ENCODE measurements around the gene WDR64. TPM values are rescaled to one million over a fixed set of nuclear protein-coding genes. Genes with fewer than 3 reads are reported as not detected.
"Not testable (repeated sequence)": the region's sequence is repeated elsewhere in the genome, so short reads cannot be mapped to it uniquely, and the experiment has no call there.

The WDR64 gene
- total and polyA plus RNA-seq, 11 donors, result not detected

GRCh38 chr1:241654019-241654418, 1.9 kb downstream of the WDR64 start:
- Histone ChIP-seq H3K9me3 (peaks cover 0 to 3% (median 0%) of the 10 kb centered on the region in 12 donors), H3K4me1 (no peaks in the 10 kb centered on the region), H3K27me3 (peaks cover 0 to 4% (median 0%) of the 10 kb centered on the region in 9 donors), H3K4me3 (no peak overlapping the region), H3K36me3 (no peaks in the 10 kb centered on the region), H3K27ac (no peak overlapping the region)
- WGBS, 4 donors, result 42 to 56% (median 52%) methylated on average over 1 of the region's 1 CpG
- intact Hi-C loops (cut with DNase I), result no loop called here
- DNase-seq (no peak), ATAC-seq (no peak)
- no peak for TF ChIP-seq CTCF (IDR thresholded peaks at IDR 0.05)
- TF ChIP-seq POLR2A (IDR thresholded peaks at IDR 0.05), result no peak

DNA sequence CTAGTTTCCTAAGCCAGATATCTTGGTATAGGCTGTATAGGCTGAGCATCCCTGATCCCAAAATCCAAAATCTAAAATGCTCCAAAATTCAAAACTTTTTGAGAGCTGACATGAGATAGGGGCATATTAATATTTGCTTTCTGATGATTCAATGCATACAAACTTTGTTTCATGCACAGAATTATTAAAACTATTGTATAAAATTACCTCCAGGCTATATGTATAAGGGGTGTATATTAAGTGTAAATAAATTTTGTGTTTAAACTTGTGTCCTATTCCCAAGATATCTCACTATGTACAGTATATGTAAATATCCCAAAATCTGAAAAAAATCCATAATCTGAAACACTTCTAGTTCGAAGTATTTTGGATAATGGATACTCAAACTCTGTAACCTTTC, 2.6 kb downstream of the WDR64 start:
- peaks cover 0 to 4% (median 0%) of the 10 kb centered on the region in 9 donors for H3K27me3 ChIP-seq
- no peaks in the 10 kb centered on the region for H3K4me1 ChIP-seq
- DNase-seq, result no peak
- WGBS, 4 donors, result 82 to 94% (median 85%) methylated on average over 1 of the region's 1 CpG
- H3K4me3 ChIP-seq, result no peak overlapping the region
- H3K36me3 ChIP-seq, result no peaks in the 10 kb centered on the region
- intact Hi-C loops (cut with DNase I), result no loop called here
- H3K27ac ChIP-seq, result no peak overlapping the region
- H3K9me3 ChIP-seq, result no peaks in the 10 kb centered on the region
- no peak for ATAC-seq
- no peak for TF ChIP-seq CTCF (IDR thresholded peaks at IDR 0.05)
- no peak for TF ChIP-seq POLR2A (IDR thresholded peaks at IDR 0.05)

GRCh38 chr1:241658081-241658793, 6.2 kb downstream of the WDR64 start:
- Histone ChIP-seq H3K9me3 (no peaks in the 10 kb centered on the region), H3K4me1 (no peaks in the 10 kb centered on the region), H3K27ac (no peak overlapping the region), H3K4me3 (no peak overlapping the region), H3K36me3 (no peaks in the 10 kb centered on the region), H3K27me3 (no peaks in the 10 kb centered on the region)
- WGBS, 4 donors, result 81 to 89% (median 85%) methylated on average over 3 of the region's 3 CpGs
- ATAC-seq (no peak), DNase-seq (no peak)
- TF ChIP-seq CTCF (IDR thresholded peaks at IDR 0.05) (no peak), POLR2A (IDR thresholded peaks at IDR 0.05) (no peak)
- intact Hi-C loops (cut with DNase I), result no loop called here

DNA sequence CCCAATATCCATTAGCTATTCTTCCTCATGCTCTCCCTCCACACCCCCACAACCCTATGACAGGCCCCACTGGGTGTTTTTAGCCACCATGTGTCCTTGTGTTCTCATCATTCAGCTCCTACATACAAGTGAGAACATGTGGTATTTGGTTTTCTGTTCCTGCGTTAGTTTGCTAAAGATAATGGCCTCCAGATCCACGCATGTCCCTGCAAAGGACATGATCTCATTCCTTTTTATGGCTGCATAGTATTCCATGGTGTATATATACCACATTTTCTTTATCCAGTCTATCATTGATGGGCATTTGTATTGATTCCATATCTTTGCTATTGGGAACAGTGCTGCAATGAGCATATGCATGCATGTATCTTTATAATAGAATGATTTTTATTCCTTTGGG, 6.9 kb downstream of the WDR64 start:
- intact Hi-C loops (cut with DNase I); H3K4me3 ChIP-seq; H3K27ac ChIP-seq; H3K4me1 ChIP-seq; DNase-seq; ATAC-seq; H3K36me3 ChIP-seq; H3K27me3 ChIP-seq; H3K9me3 ChIP-seq: not testable (repeated sequence)
- 82 to 92% (median 88%) methylated on average over 2 of the region's 2 CpGs for WGBS, 4 donors

Measured in heart left ventricle (tissue), 16 donors.